Osteoblast (primary cell): ENCODE measurements around the gene HMCN1. TPM values are rescaled to one million over a fixed set of nuclear protein-coding genes. Genes with fewer than 3 reads are reported as not detected.

Experiments
- DNase-seq: peaks from one replicate; pipeline ENCODE4 v3.0.0; 2011; ENCODE audit warnings: low spot score, mixed read lengths; ENCODE audit not compliant: insufficient read length; ENCODE audit errors: missing footprints
- H2AFZ ChIP-seq: 2 replicates; pipeline ENCODE4 v1.6.0; 2011; ENCODE audit warnings: mild to moderate bottlenecking, low read length
- H3K27ac ChIP-seq: 2 replicates; pipeline ENCODE4 v1.5.1; 2011; ENCODE audit warnings: mild to moderate bottlenecking, low read depth, low read length, moderate library complexity
- H3K27me3 ChIP-seq: 2 replicates; pipeline ENCODE4 v1.6.0; 2012; ENCODE audit warnings: mild to moderate bottlenecking, control low read depth, inconsistent platforms, low read length, moderate library complexity; ENCODE audit not compliant: insufficient read depth
- H3K36me3 ChIP-seq: 2 replicates; pipeline ENCODE4 v1.5.1; 2011; ENCODE audit warnings: mild to moderate bottlenecking, low read length, control low read depth, moderate library complexity; ENCODE audit not compliant: insufficient read depth
- H3K4me1 ChIP-seq: 2 replicates; pipeline ENCODE4 v1.5.1; 2011; ENCODE audit warnings: mild to moderate bottlenecking, low read length, control low read depth, moderate library complexity; ENCODE audit not compliant: insufficient read depth
- H3K4me2 ChIP-seq: 2 replicates; pipeline ENCODE4 v1.6.0; 2011; ENCODE audit warnings: mild to moderate bottlenecking, low read length; ENCODE audit not compliant: insufficient read depth
- H3K4me3 ChIP-seq: fragments of 200-600 bp; sonication (generic); 3 replicates; pipeline ENCODE4 v1.5.1; 2012; ENCODE audit warnings: mild to moderate bottlenecking, low read length, inconsistent platforms; ENCODE audit not compliant: insufficient read depth
- H3K79me2 ChIP-seq: 2 replicates; pipeline ENCODE4 v1.6.0; 2012; ENCODE audit warnings: mild to moderate bottlenecking, low read length, control low read depth, inconsistent platforms; ENCODE audit not compliant: insufficient read depth
- H3K9me3 ChIP-seq: 2 replicates; pipeline ENCODE4 v1.5.1; 2011; ENCODE audit warnings: low read depth, low read length, control low read depth
- H4K20me1 ChIP-seq: 2 replicates; pipeline ENCODE4 v1.6.0; 2012; ENCODE audit warnings: mild to moderate bottlenecking, low read length, control low read depth; ENCODE audit not compliant: insufficient read depth
- total RNA-seq: library from RNA; depleted of rRNA; stranded (reverse); fragments of >200 nt; gene quantifications from 2 replicates; pipeline ENCODE4 v1.2.3, GENCODE V29; 2012
- TF ChIP-seq, protein P1 (sequence below): IDR thresholded peaks from 2 replicates; pipeline ENCODE4 v1.5.1; 2011; ENCODE audit warnings: mild to moderate bottlenecking, low read depth, low read length, moderate library complexity; ENCODE audit errors: extremely low read depth

The HMCN1 gene
- total RNA-seq, 1 donor = 178 TPM

DNA sequence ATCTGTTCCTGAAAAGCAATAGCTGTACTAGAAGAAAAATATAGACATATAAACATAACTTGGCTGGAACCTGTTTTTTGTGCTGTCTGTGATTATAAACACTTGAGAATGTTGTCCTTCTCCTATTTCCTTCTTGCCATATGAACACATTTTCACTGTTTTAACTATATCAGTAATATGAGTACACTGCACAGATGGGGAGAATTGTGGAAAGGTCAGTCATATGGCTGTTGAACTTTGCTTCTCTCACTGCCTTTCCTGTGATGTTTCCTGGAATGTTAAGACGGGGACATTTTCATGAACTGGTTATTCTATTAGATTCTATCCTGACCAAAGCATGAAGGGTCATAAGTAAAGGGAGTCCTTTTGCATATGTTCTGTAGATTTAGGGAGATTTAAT is 24.9 kb downstream of the HMCN1 start:
- H3K79me2 ChIP-seq = no peaks in the 10 kb centered on the region
- no peak overlapping the region for H3K4me2 ChIP-seq
- no peaks in the 10 kb centered on the region for H4K20me1 ChIP-seq
- no peak overlapping the region for H2AFZ ChIP-seq
- H3K27me3 ChIP-seq = no peaks in the 10 kb centered on the region
- no peak overlapping the region for H3K4me3 ChIP-seq
- H3K27ac ChIP-seq = no peak overlapping the region
- H3K9me3 ChIP-seq = no peaks in the 10 kb centered on the region
- no peaks in the 10 kb centered on the region for H3K4me1 ChIP-seq
- DNase-seq = no peak
- TF ChIP-seq, protein P1, sequence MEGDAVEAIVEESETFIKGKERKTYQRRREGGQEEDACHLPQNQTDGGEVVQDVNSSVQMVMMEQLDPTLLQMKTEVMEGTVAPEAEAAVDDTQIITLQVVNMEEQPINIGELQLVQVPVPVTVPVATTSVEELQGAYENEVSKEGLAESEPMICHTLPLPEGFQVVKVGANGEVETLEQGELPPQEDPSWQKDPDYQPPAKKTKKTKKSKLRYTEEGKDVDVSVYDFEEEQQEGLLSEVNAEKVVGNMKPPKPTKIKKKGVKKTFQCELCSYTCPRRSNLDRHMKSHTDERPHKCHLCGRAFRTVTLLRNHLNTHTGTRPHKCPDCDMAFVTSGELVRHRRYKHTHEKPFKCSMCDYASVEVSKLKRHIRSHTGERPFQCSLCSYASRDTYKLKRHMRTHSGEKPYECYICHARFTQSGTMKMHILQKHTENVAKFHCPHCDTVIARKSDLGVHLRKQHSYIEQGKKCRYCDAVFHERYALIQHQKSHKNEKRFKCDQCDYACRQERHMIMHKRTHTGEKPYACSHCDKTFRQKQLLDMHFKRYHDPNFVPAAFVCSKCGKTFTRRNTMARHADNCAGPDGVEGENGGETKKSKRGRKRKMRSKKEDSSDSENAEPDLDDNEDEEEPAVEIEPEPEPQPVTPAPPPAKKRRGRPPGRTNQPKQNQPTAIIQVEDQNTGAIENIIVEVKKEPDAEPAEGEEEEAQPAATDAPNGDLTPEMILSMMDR = no peak
- H3K36me3 ChIP-seq = no peaks in the 10 kb centered on the region

GRCh38 chr1:185761841-185762240 is 27.6 kb downstream of the HMCN1 start:
- Histone ChIP-seq H3K27ac (no peak overlapping the region), H3K4me1 (no peaks in the 10 kb centered on the region), H3K9me3 (no peaks in the 10 kb centered on the region), H2AFZ (no peak overlapping the region), H3K4me3 (no peak overlapping the region), H3K79me2 (no peaks in the 10 kb centered on the region), H3K36me3 (no peaks in the 10 kb centered on the region), H4K20me1 (no peaks in the 10 kb centered on the region), H3K4me2 (no peak overlapping the region), H3K27me3 (no peaks in the 10 kb centered on the region)
- no peak for DNase-seq
- TF ChIP-seq, protein P1 = no peak

DNA sequence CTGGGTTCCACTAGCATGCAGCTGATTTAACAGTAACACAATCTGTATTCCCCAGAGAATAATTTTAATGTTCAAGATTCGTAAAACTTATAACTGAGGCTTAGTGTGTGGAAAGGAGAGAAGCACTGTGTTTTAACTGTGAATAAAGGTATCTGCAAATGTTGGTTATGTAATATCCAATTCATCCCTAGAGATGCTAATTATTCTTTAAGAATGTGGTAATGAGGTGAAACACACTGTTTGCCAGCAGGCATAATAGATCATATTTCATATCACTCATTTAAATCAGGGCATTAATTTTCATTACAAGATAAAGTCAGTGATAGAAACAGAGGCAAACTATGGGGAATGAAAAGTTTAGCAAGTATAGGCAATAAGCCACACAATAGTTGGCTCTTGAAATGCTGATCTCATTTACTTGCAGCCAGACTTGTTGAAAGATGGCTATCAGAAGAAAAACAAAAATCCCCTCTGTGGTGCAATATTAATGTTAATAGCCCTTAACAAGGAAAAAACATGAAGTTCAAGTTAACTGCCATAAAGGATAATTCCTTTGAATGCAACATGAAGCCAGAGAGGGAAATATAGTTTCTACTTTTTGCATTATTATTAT is 33.4 kb downstream of the HMCN1 start:
- Histone ChIP-seq H3K79me2 (no peaks in the 10 kb centered on the region), H3K27me3 (no peaks in the 10 kb centered on the region), H3K27ac (no peak overlapping the region), H4K20me1 (no peaks in the 10 kb centered on the region), H3K9me3 (no peaks in the 10 kb centered on the region), H2AFZ (no peak overlapping the region), H3K4me3 (no peak overlapping the region), H3K4me2 (no peak overlapping the region), H3K4me1 (no peaks in the 10 kb centered on the region), H3K36me3 (no peaks in the 10 kb centered on the region)
- DNase-seq = no peak
- TF ChIP-seq, protein P1 = no peak

GRCh38 chr1:185768371-185768770 is 34.2 kb downstream of the HMCN1 start:
- no peak overlapping the region for H3K4me3 ChIP-seq
- H3K9me3 ChIP-seq = no peaks in the 10 kb centered on the region
- H3K27ac ChIP-seq = no peak overlapping the region
- TF ChIP-seq, protein P1 = no peak
- H3K4me1 ChIP-seq = no peaks in the 10 kb centered on the region
- H3K4me2 ChIP-seq = no peak overlapping the region
- H4K20me1 ChIP-seq = no peaks in the 10 kb centered on the region
- H2AFZ ChIP-seq = no peak overlapping the region
- no peaks in the 10 kb centered on the region for H3K27me3 ChIP-seq
- DNase-seq = no peak
- no peaks in the 10 kb centered on the region for H3K79me2 ChIP-seq
- no peaks in the 10 kb centered on the region for H3K36me3 ChIP-seq
